T-cell (primary cell): Measurements from ENCODE around the gene CBX2. TPM values are rescaled to one million over a fixed set of nuclear protein-coding genes. Genes with fewer than 3 reads are reported as not detected.

Source experiments
- ATAC-seq, 4 experiments: fragments of 200-7000 bp in 3 of 4; fragments of 150-1000 bp in 1 of 4; cut with Tn5 transposase; replicated peaks in 1 of 4; 1 replicate in 3 of 4; 2 replicates in 1 of 4; pipeline ENCODE4 v1.10.0; 2021; ENCODE audit warnings: moderate library complexity in 3 of 4, mild to moderate bottlenecking in 2 of 4, moderate number of reproducible peaks in 1 of 4
- CTCF ChIA-PET, 2 donors: fragments of 300-600 bp; sonication (Branson Sonifier 250); formaldehyde crosslinking; loops; one replicate each; lab custom pipeline; 2022; ENCODE audit warnings: antibody characterized with exemption in 2 of 2; lab: Charles Lee
- POLR2A ChIA-PET, 2 donors: fragments of 300-600 bp; sonication (Branson Sonifier 250); formaldehyde crosslinking; loops; one replicate each; lab custom pipeline; 2022; ENCODE audit warnings: antibody characterized with exemption in 2 of 2; lab: Charles Lee
- DNase-seq, 35 experiments: peaks; one replicate each; pipeline versions ENCODE4 v3.0.0 to v3.0.0-alpha.2; 2013 to 2023
- H3K27ac ChIP-seq: one replicate; pipeline ENCODE4 v1.5.1; 2013; ENCODE audit warnings: low read length
- H3K27me3 ChIP-seq, 2 experiments: replicated peaks in 1 of 2; 1 replicate in 1 of 2; 2 replicates in 1 of 2; pipeline versions ENCODE4 v1.6.1 to v1.7.0; 2013; ENCODE audit warnings: low read length in 1 of 2, mixed read lengths in 1 of 2; ENCODE audit not compliant: control insufficient read depth in 2 of 2, insufficient read depth in 2 of 2; ENCODE audit errors: extremely low read depth in 1 of 2
- H3K36me3 ChIP-seq, 2 donors: 1 replicate in 1 of 2; 2 replicates in 1 of 2; pipeline versions ENCODE4 v1.6.1 to v1.7.0; 2013; ENCODE audit warnings: low read length in 1 of 2; ENCODE audit not compliant: control insufficient read depth in 2 of 2, insufficient read depth in 1 of 2; ENCODE audit errors: extremely low read depth in 1 of 2
- H3K4me1 ChIP-seq, 2 experiments: 1 replicate in 1 of 2; 2 replicates in 1 of 2; pipeline versions ENCODE4 v1.6.1 to v1.7.0; 2013; ENCODE audit warnings: low read length in 2 of 2, mixed read lengths in 1 of 2; ENCODE audit not compliant: insufficient read depth in 2 of 2, control insufficient read depth in 1 of 2; ENCODE audit errors: extremely low read depth in 1 of 2
- H3K4me3 ChIP-seq, 2 donors: 1 replicate in 1 of 2; 2 replicates in 1 of 2; pipeline versions ENCODE4 v1.5.1 to v1.7.0; 2013; ENCODE audit warnings: mild to moderate bottlenecking in 2 of 2, low read length in 1 of 2, moderate library complexity in 1 of 2; ENCODE audit not compliant: control insufficient read depth in 1 of 2; ENCODE audit errors: extremely low read depth in 1 of 2
- H3K9me3 ChIP-seq: 2 replicates; pipeline ENCODE4 v1.7.0; 2013
- H3K27ac Mint-ChIP-seq, 2 donors: one replicate each; pipeline ENCODE4 v1.8.0; 2020 to 2021; ENCODE audit warnings: mild to moderate bottlenecking in 2 of 2, mixed read lengths in 2 of 2
- H3K27me3 Mint-ChIP-seq, 2 donors: one replicate each; pipeline ENCODE4 v1.8.0; 2021 to 2022; ENCODE audit warnings: mixed read lengths in 2 of 2
- H3K36me3 Mint-ChIP-seq: one replicate; pipeline ENCODE4 v1.8.0; 2021; ENCODE audit warnings: mixed read lengths
- H3K4me1 Mint-ChIP-seq, 3 donors: one replicate each; pipeline ENCODE4 v1.8.0; 2020 to 2022; ENCODE audit warnings: mixed read lengths in 3 of 3, mild to moderate bottlenecking in 1 of 3
- H3K4me3 Mint-ChIP-seq, 3 donors: one replicate each; pipeline ENCODE4 v1.8.0; 2020 to 2022; ENCODE audit warnings: mild to moderate bottlenecking in 3 of 3, mixed read lengths in 3 of 3, moderate library complexity in 3 of 3
- H3K9me3 Mint-ChIP-seq, 3 donors: one replicate each; pipeline ENCODE4 v1.8.0; 2020 to 2022; ENCODE audit warnings: mixed read lengths in 3 of 3
- WGBS: methylation state at CpG from one replicate; pipeline ENCODE4 v1.1.5; 2013; ENCODE audit warnings: missing lambda C conversion rate; ENCODE audit not compliant: insufficient coverage; 5-methylcytosine and 5-hydroxymethylcytosine counted together
- total RNA-seq, 35 experiments: library from RNA in 6 of 35; stranded (reverse) in 6 of 35; fragments of 120-200 nt in 1 of 35; gene quantifications; one replicate each; pipeline versions ENCODE4 v1.2.1 to v1.2.4 and lab custom pipeline; 2013 to 2026

The CBX2 gene
- total RNA-seq, 5 donors from 2014 or later (not counting 1 experiment from before 2014, with no cell fraction given): 0.43 to 0.79 (median 0.70) TPM

- ChIA-PET CTCF (no interaction called here), POLR2A (no interaction called here)
- WGBS: 90% methylated on average over 27 of the region's 33 CpGs
- DNase-seq (no peak), ATAC-seq (no peak)
- Histone ChIP-seq H3K4me1 (peaks cover 3 to 15% of the 10 kb centered on the region in 2 experiments), H3K36me3 (no peaks in the 10 kb centered on the region), H3K27me3 (peaks cover 0 to 4% of the 10 kb centered on the region in 2 experiments), H3K4me3 (no peak within 1 kb of the TSS), H3K9me3 (no peaks in the 10 kb centered on the region), H3K27ac (no peak within 1 kb of the TSS)
- Mint-ChIP-seq H3K27ac (no peak within 1 kb of the TSS), H3K4me3 (peak within 1 kb of the TSS in 1 of 3 donors; percentile 73), H3K27me3 (peaks cover 0 to 1% of the 10 kb centered on the region in 2 donors), H3K4me1 (peaks cover 14 to 33% (median 20%) of the 10 kb centered on the region in 3 donors), H3K36me3 (no peaks in the 10 kb centered on the region), H3K9me3 (no peaks in the 10 kb centered on the region)
Observed at GRCh38 chr17:79730769-79731483, 47.0 kb upstream of the CBX2 start, which contains the start of gene ENPP7. Gene ENPP7, plus strand, starts transcription at chr17:79730943. Its CDS starts 197 bp downstream, at chr17:79731140.

GRCh38 chr17:79732254-79732653 is 45.7 kb upstream of the CBX2 start:
- Histone ChIP-seq H3K27me3 (peaks cover 0 to 6% of the 10 kb centered on the region in 2 experiments), H3K4me1 (peaks cover 3 to 15% of the 10 kb centered on the region in 2 experiments), H3K27ac (no peak overlapping the region), H3K36me3 (no peaks in the 10 kb centered on the region), H3K4me3 (peak overlapping the region in 1 of 2 donors; percentile 40), H3K9me3 (no peaks in the 10 kb centered on the region)
- Mint-ChIP-seq H3K9me3 (no peaks in the 10 kb centered on the region), H3K4me3 (peak overlapping the region in 1 of 3 donors; percentile 70), H3K4me1 (peaks cover 14 to 33% (median 20%) of the 10 kb centered on the region in 3 donors), H3K27me3 (peaks cover 0 to 5% of the 10 kb centered on the region in 2 donors), H3K36me3 (no peaks in the 10 kb centered on the region), H3K27ac (no peak overlapping the region)
- ATAC-seq (no peak), DNase-seq (no peak)
- 68% methylated on average over 6 of the region's 10 CpGs for WGBS
- CTCF ChIA-PET: interaction anchor here in 1 of 2 donors (0.6 kb wide), 1 partner anchor 14 kb away, joined by 3 read pairs; no protein-coding TSS in a partner anchor
- POLR2A ChIA-PET: no interaction called here

- peaks cover 0 to 14% of the 10 kb centered on the region in 2 experiments for H3K27me3 ChIP-seq
- H3K27ac Mint-ChIP-seq: no peak overlapping the region
Observed at GRCh38 chr17:79732804-79733691, 44.9 kb upstream of the CBX2 start.

GRCh38 chr17:79733692-79734070 is 44.3 kb upstream of the CBX2 start:
- Histone ChIP-seq H3K27ac (peak overlapping the region; percentile 42), H3K4me1 (peaks cover 3 to 7% of the 10 kb centered on the region in 2 experiments), H3K4me3 (peak overlapping the region in 1 of 2 donors; percentile 40), H3K9me3 (no peaks in the 10 kb centered on the region), H3K36me3 (no peaks in the 10 kb centered on the region), H3K27me3 (peaks cover 0 to 20% of the 10 kb centered on the region in 2 experiments)
- no peaks in the 10 kb centered on the region for H3K9me3 Mint-ChIP-seq
- no peak for ATAC-seq
- peak overlapping the region in 1 of 3 donors; percentile 70 for H3K4me3 Mint-ChIP-seq
- no peaks in the 10 kb centered on the region for H3K36me3 Mint-ChIP-seq
- peaks cover 6 to 23% (median 12%) of the 10 kb centered on the region in 3 donors for H3K4me1 Mint-ChIP-seq
- no peak for DNase-seq
- WGBS: 95% methylated on average over 6 of the region's 9 CpGs
- ChIA-PET CTCF (no interaction called here), POLR2A (no interaction called here)
- no peak overlapping the region for H3K27ac Mint-ChIP-seq
- peaks cover 0 to 12% of the 10 kb centered on the region in 2 donors for H3K27me3 Mint-ChIP-seq

More at GRCh38 chr17:79732804-79733691, 44.9 kb upstream of the CBX2 start:
- no peaks in the 10 kb centered on the region for H3K36me3 Mint-ChIP-seq
- H3K4me3 Mint-ChIP-seq: peak overlapping the region in 1 of 3 donors; percentile 70
- H3K27me3 Mint-ChIP-seq: peaks cover 0 to 9% of the 10 kb centered on the region in 2 donors
- CTCF ChIA-PET: interaction anchor here in 1 of 2 donors (0.6 kb wide), 1 partner anchor 13 kb away, joined by 3 read pairs; no protein-coding TSS in a partner anchor
- DNase-seq (peak in 4 of 35 experiments; percentile 14 to 45 (median 24)), ATAC-seq (peak in 1 of 4 experiments; percentile 37)
- Histone ChIP-seq H3K4me3 (peak overlapping the region in 1 of 2 donors; percentile 40), H3K27ac (peak overlapping the region; percentile 42), H3K4me1 (peaks cover 3 to 13% of the 10 kb centered on the region in 2 experiments), H3K36me3 (no peaks in the 10 kb centered on the region), H3K9me3 (no peaks in the 10 kb centered on the region)
- WGBS: 63% methylated on average over 32 of the region's 35 CpGs
- no peaks in the 10 kb centered on the region for H3K9me3 Mint-ChIP-seq
- H3K4me1 Mint-ChIP-seq: peaks cover 11 to 29% (median 16%) of the 10 kb centered on the region in 3 donors
- POLR2A ChIA-PET: interaction anchor here in 1 of 2 donors (0.6 kb wide), 1 partner anchor 731 kb away, joined by 5 read pairs; no protein-coding TSS in a partner anchor

GRCh38 chr17:79735096-79735495 is 42.9 kb upstream of the CBX2 start:
- ATAC-seq: no peak
- no peak overlapping the region for H3K27ac Mint-ChIP-seq
- 94% methylated on average over 15 of the region's 32 CpGs for WGBS

More at GRCh38 chr17:79735096-79735495, 42.9 kb upstream of the CBX2 start:
- Histone ChIP-seq H3K4me1 (no peaks in the 10 kb centered on the region), H3K4me3 (no peak overlapping the region), H3K27me3 (peaks cover 0 to 30% of the 10 kb centered on the region in 2 experiments), H3K36me3 (no peaks in the 10 kb centered on the region), H3K27ac (no peak overlapping the region), H3K9me3 (no peaks in the 10 kb centered on the region)
- no peaks in the 10 kb centered on the region for H3K9me3 Mint-ChIP-seq
- no peak for DNase-seq
- ChIA-PET CTCF (no interaction called here), POLR2A (no interaction called here)
- peaks cover 10 to 27% of the 10 kb centered on the region in 2 donors for H3K27me3 Mint-ChIP-seq
- H3K4me1 Mint-ChIP-seq: peaks cover 0 to 12% (median 8%) of the 10 kb centered on the region in 3 donors
- no peaks in the 10 kb centered on the region for H3K36me3 Mint-ChIP-seq
- no peak overlapping the region for H3K4me3 Mint-ChIP-seq
